GM18498 (cell line): ENCODE results near the gene GPR139.

Experiments
- ATAC-seq: cut with Tn5 transposase; IDR thresholded peaks from one replicate; pipeline ENCODE4 v1.9.1; 2021; ENCODE audit warnings: mild to moderate bottlenecking, moderate library complexity; ENCODE audit not compliant: unreplicated experiment

The GPR139 gene

GRCh38 chr16:20073203-20074098, at the start of gene GPR139:
GPR139 (minus strand) TSS chr16:20073890; CDS start chr16:20073616, 274 bp downstream.
- ATAC-seq, result no peak

GRCh38 chr16:20122011-20122410, 48.3 kb upstream of the GPR139 start:
- no peak for ATAC-seq

- no peak for ATAC-seq
Observed at GRCh38 chr16:20114356-20114755, 40.7 kb upstream of the GPR139 start.

- ATAC-seq, result no peak
Observed at GRCh38 chr16:20111143-20111542, 37.5 kb upstream of the GPR139 start.

GRCh38 chr16:20107083-20107482, 33.4 kb upstream of the GPR139 start:
- no peak for ATAC-seq

GRCh38 chr16:20104563-20105183, 31.0 kb upstream of the GPR139 start:
- no peak for ATAC-seq

GRCh38 chr16:20102521-20102920, 28.8 kb upstream of the GPR139 start:
- no peak for ATAC-seq

- ATAC-seq, result no peak
Observed at GRCh38 chr16:20102021-20102420, 28.3 kb upstream of the GPR139 start.

- no peak for ATAC-seq
Observed at GRCh38 chr16:20099375-20099774, 25.7 kb upstream of the GPR139 start.

GRCh38 chr16:20094157-20094556, 20.5 kb upstream of the GPR139 start:
- no peak for ATAC-seq

GRCh38 chr16:20089246-20089965, 15.7 kb upstream of the GPR139 start:
- ATAC-seq, result no peak

- ATAC-seq, result no peak
Observed at GRCh38 chr16:20084624-20085226, 11.0 kb upstream of the GPR139 start.

- no peak for ATAC-seq
Observed at GRCh38 chr16:20079106-20079505, 5.4 kb upstream of the GPR139 start.

GRCh38 chr16:20075243-20075642, 1.6 kb upstream of the GPR139 start:
- no peak for ATAC-seq

- no peak for ATAC-seq
Observed at GRCh38 chr16:20074099-20074991, 655 bp upstream of the GPR139 start.

GRCh38 chr16:20072874-20073202, 852 bp downstream of the GPR139 start:
- ATAC-seq, result no peak

- ATAC-seq, result no peak
Observed at GRCh38 chr16:20072146-20072873, 1.4 kb downstream of the GPR139 start.

GRCh38 chr16:20064931-20065330, 8.8 kb downstream of the GPR139 start:
- ATAC-seq, result no peak

- no peak for ATAC-seq
Observed at GRCh38 chr16:20064520-20064919, 9.2 kb downstream of the GPR139 start.

- no peak for ATAC-seq
Observed at GRCh38 chr16:20061132-20061531, 12.6 kb downstream of the GPR139 start.
